Muscle layer of duodenum (tissue), 2 donors: ENCODE data around the gene ADAMTSL2.

Source experiments
- H3K27ac ChIP-seq: one replicate; pipeline ENCODE4 v1.7.0; 2013; ENCODE audit warnings: mild to moderate bottlenecking, low read length
- H3K27me3 ChIP-seq: one replicate; pipeline ENCODE4 v1.7.0; 2013; ENCODE audit warnings: low read depth, mild to moderate bottlenecking, control low read depth, low read length
- H3K36me3 ChIP-seq, 2 donors: one replicate each; pipeline ENCODE4 v1.7.0; 2013; ENCODE audit warnings: low read length in 2 of 2, control low read depth in 1 of 2, mild to moderate bottlenecking in 1 of 2; ENCODE audit not compliant: insufficient read depth in 2 of 2, control insufficient read depth in 1 of 2
- H3K4me1 ChIP-seq, 2 donors: one replicate each; pipeline ENCODE4 v1.7.0; 2013; ENCODE audit warnings: low read length in 2 of 2, mild to moderate bottlenecking in 2 of 2, control low read depth in 1 of 2, moderate library complexity in 1 of 2; ENCODE audit not compliant: insufficient read depth in 2 of 2, control insufficient read depth in 1 of 2
- H3K4me3 ChIP-seq, 2 donors: one replicate each; pipeline ENCODE4 v1.7.0; 2013; ENCODE audit warnings: low read length in 2 of 2, low read depth in 1 of 2, mild to moderate bottlenecking in 1 of 2
- H3K9me3 ChIP-seq, 2 donors: one replicate each; pipeline ENCODE4 v1.7.0; 2013; ENCODE audit warnings: low read length in 2 of 2, control low read depth in 1 of 2, mild to moderate bottlenecking in 1 of 2; ENCODE audit not compliant: control insufficient read depth in 1 of 2
- donor health status: healthy.

The ADAMTSL2 gene

GRCh38 chr9:133608382-133608781, 73.9 kb downstream of the ADAMTSL2 start:
- Histone ChIP-seq H3K9me3 (no peaks in the 10 kb centered on the region), H3K4me1 (no peaks in the 10 kb centered on the region), H3K36me3 (no peaks in the 10 kb centered on the region), H3K27ac (no peak overlapping the region), H3K4me3 (no peak overlapping the region), H3K27me3 (peaks cover 9% of the 10 kb centered on the region)

- no peaks in the 10 kb centered on the region for H3K36me3 ChIP-seq
- H3K4me1 ChIP-seq, result no peaks in the 10 kb centered on the region
- H3K27me3 ChIP-seq, result peaks cover 9% of the 10 kb centered on the region
- H3K4me3 ChIP-seq, result no peak overlapping the region
- H3K9me3 ChIP-seq, result no peaks in the 10 kb centered on the region
- H3K27ac ChIP-seq, result no peak overlapping the region
Measured at GRCh38 chr9:133608889-133609288, 74.4 kb downstream of the ADAMTSL2 start.

GRCh38 chr9:133609311-133610098, 75.0 kb downstream of the ADAMTSL2 start, which contains the start of gene FAM163B:
Gene FAM163B, minus strand, starts transcription at chr9:133609389. Its CDS starts 29,166 bp downstream, at chr9:133580223.
- H3K4me1 ChIP-seq, result no peaks in the 10 kb centered on the region
- H3K4me3 ChIP-seq, result no peak within 1 kb of the TSS
- H3K27me3 ChIP-seq, result peaks cover 9% of the 10 kb centered on the region

GRCh38 chr9:133610845-133611244, 76.3 kb downstream of the ADAMTSL2 start:
- no peaks in the 10 kb centered on the region for H3K9me3 ChIP-seq
- H3K4me3 ChIP-seq, result no peak overlapping the region
- peaks cover 9% of the 10 kb centered on the region for H3K27me3 ChIP-seq
- no peaks in the 10 kb centered on the region for H3K36me3 ChIP-seq
- H3K4me1 ChIP-seq, result no peaks in the 10 kb centered on the region
- H3K27ac ChIP-seq, result no peak overlapping the region

More at GRCh38 chr9:133609311-133610098, 75.0 kb downstream of the ADAMTSL2 start, which contains the start of gene FAM163B:
- Histone ChIP-seq H3K9me3 (no peaks in the 10 kb centered on the region), H3K36me3 (no peaks in the 10 kb centered on the region), H3K27ac (no peak within 1 kb of the TSS)

GRCh38 chr9:133612051-133612450, 77.5 kb downstream of the ADAMTSL2 start:
- Histone ChIP-seq H3K27ac (no peak overlapping the region), H3K27me3 (peaks cover 9% of the 10 kb centered on the region)

GRCh38 chr9:133612816-133613215, 78.3 kb downstream of the ADAMTSL2 start:
- Histone ChIP-seq H3K4me1 (no peaks in the 10 kb centered on the region), H3K9me3 (no peaks in the 10 kb centered on the region), H3K36me3 (no peaks in the 10 kb centered on the region), H3K27me3 (peaks cover 9% of the 10 kb centered on the region), H3K27ac (no peak overlapping the region), H3K4me3 (no peak overlapping the region)

More at GRCh38 chr9:133612051-133612450, 77.5 kb downstream of the ADAMTSL2 start:
- Histone ChIP-seq H3K4me3 (no peak overlapping the region), H3K36me3 (no peaks in the 10 kb centered on the region), H3K4me1 (no peaks in the 10 kb centered on the region), H3K9me3 (no peaks in the 10 kb centered on the region)

GRCh38 chr9:133613432-133613831, 78.9 kb downstream of the ADAMTSL2 start:
- Histone ChIP-seq H3K9me3 (no peaks in the 10 kb centered on the region), H3K4me1 (no peaks in the 10 kb centered on the region), H3K27me3 (peaks cover 9% of the 10 kb centered on the region), H3K27ac (no peak overlapping the region), H3K4me3 (no peak overlapping the region), H3K36me3 (no peaks in the 10 kb centered on the region)

GRCh38 chr9:133614056-133614455, 79.6 kb downstream of the ADAMTSL2 start:
- Histone ChIP-seq H3K9me3 (no peaks in the 10 kb centered on the region), H3K27ac (no peak overlapping the region), H3K27me3 (peaks cover 9% of the 10 kb centered on the region), H3K4me1 (no peaks in the 10 kb centered on the region), H3K36me3 (no peaks in the 10 kb centered on the region), H3K4me3 (no peak overlapping the region)

GRCh38 chr9:133614678-133615077, 80.2 kb downstream of the ADAMTSL2 start:
- H3K36me3 ChIP-seq, result no peaks in the 10 kb centered on the region
- H3K4me3 ChIP-seq, result no peak overlapping the region
- no peak overlapping the region for H3K27ac ChIP-seq
- H3K27me3 ChIP-seq, result peaks cover 9% of the 10 kb centered on the region
- H3K4me1 ChIP-seq, result no peaks in the 10 kb centered on the region
- H3K9me3 ChIP-seq, result no peaks in the 10 kb centered on the region

- Histone ChIP-seq H3K27ac (no peak overlapping the region), H3K9me3 (no peaks in the 10 kb centered on the region), H3K4me1 (no peaks in the 10 kb centered on the region), H3K36me3 (no peaks in the 10 kb centered on the region), H3K27me3 (peaks cover 9% of the 10 kb centered on the region), H3K4me3 (no peak overlapping the region)
Measured at GRCh38 chr9:133615186-133615585, 80.7 kb downstream of the ADAMTSL2 start.

- no peaks in the 10 kb centered on the region for H3K9me3 ChIP-seq
- no peaks in the 10 kb centered on the region for H3K36me3 ChIP-seq
- peaks cover 5% of the 10 kb centered on the region for H3K27me3 ChIP-seq
- H3K4me1 ChIP-seq, result no peaks in the 10 kb centered on the region
- H3K27ac ChIP-seq, result no peak overlapping the region
- H3K4me3 ChIP-seq, result no peak overlapping the region
Measured at GRCh38 chr9:133615606-133616188, 81.2 kb downstream of the ADAMTSL2 start.
